Mesangial cell (primary cell): ENCODE results near the gene MBD3L2B. TPM values are rescaled to one million over a fixed set of nuclear protein-coding genes. Genes with fewer than 3 reads are reported as not detected.

ENCODE experiments used
- total RNA-seq: library from RNA; depleted of rRNA; stranded (reverse); fragments of >200 nt; gene quantifications from 2 replicates; pipeline ENCODE4 v1.2.3, GENCODE V29; 2015

MBD3L2B gene
- total RNA-seq = not detected in 2 replicates

DNA sequence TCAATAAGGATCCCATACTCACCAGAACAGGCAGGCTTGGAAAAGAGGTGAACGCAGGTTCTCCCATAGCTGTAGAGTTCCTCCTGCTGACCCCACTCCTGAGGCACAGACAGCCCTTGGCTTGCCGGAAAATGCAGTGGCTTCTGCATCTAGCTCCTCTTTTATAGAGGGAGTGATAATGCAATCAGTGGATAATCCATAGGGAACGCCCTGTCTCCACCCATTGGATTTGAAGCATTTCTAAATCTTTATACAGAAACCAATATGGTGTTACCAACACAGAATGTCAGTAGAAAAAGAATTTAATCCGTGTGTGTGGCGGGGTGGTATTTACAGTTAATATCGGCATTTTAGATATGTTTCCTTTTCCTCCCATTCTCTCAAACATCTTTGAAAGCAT is at the start of gene MBD3L2B:
MBD3L2B (minus strand) TSS at position 101 of the 400 bp plus-strand sequence; CDS start at position 67, 34 bp downstream.

DNA sequence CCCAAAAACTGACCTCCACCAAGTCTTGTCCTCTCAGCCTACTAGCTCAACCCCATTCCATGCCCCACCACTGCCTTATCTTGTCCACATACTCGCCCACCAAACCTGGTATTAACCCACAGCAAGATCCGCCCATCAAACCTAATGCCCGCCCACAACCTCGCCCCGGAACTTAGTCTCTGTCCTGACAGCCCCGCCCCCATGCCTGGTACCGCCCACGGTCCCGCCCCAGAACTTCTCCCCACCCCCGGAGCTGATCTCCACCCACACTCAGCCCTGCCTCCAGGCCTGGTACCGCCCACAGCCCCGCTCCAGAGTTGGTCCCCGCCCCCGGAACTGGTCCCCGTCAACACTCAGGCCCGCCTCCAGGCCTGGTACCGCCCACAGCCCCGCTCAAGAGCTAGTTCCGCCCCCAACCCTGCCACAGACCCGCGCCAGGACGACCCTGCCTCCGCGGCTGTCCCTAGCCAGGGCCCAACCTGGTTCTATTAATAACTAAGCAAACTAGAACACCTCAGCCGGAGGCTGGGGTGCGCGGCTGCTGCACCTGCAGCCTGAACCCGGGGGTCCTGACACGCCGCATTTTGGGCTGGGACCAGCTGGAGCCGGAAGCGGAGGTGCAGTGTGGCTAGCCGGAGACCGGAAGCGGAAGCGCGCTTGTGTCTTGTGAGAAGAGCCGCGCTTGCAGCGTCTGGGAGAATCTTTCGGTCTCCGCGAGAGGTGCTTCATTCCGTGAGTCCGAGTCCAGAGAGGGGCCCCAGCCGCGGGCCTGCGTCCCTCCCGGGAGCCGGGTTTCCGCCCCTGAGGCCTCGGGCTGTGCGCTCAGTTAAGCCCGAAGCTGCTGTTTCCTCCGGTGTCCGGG is 48.0 kb upstream of the MBD3L2B start, which contains the start of gene ZNF557:
ZNF557 (plus strand) TSS at position 662 of the 862 bp plus-strand sequence. CDS start 5,372 bp downstream, outside the sequence.

DNA sequence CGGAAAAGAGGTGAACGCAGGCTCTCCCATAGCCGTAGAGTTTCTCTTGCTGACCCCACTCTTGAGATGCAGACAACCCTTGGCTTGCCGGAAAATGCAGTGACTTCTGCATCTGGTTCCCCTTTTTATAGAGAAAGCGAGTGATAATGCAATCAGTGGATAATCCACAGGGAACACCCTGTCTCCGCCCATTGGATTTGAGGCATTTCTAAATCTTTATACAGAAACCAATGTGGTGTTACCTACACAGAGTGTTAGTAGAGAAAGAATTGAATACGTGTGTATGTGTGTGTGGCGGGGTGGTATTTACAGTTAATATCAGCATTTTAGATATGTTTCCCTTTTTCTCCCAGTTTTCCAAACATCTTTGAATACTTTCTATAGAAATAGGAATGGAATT is 37.3 kb upstream of the MBD3L2B start, which contains the start of gene MBD3L3:
MBD3L3 (minus strand) TSS at position 101 of the 400 bp plus-strand sequence; CDS start at position 30, 71 bp downstream.

DNA sequence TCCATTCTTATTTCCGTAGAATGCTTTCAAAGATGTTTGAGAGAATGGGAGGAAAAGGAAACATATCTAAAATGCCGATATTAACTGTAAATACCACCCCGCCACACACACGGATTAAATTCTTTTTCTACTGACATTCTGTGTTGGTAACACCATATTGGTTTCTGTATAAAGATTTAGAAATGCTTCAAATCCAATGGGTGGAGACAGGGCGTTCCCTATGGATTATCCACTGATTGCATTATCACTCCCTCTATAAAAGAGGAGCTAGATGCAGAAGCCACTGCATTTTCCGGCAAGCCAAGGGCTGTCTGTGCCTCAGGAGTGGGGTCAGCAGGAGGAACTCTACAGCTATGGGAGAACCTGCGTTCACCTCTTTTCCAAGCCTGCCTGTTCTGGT is 27.8 kb upstream of the MBD3L2B start, which contains the start of gene MBD3L2:
MBD3L2 (plus strand) TSS at position 301 of the 400 bp plus-strand sequence; CDS start at position 354, 53 bp downstream.

DNA sequence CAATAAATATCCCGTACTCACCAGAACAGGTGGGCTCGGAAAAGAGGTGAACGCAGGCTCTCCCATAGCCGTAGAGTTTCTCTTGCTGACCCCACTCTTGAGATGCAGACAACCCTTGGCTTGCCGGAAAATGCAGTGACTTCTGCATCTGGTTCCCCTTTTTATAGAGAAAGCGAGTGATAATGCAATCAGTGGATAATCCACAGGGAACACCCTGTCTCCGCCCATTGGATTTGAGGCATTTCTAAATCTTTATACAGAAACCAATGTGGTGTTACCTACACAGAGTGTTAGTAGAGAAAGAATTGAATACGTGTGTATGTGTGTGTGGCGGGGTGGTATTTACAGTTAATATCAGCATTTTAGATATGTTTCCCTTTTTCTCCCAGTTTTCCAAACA is 18.8 kb upstream of the MBD3L2B start, which contains the start of gene MBD3L4:
MBD3L4 (minus strand) TSS at position 101 of the 400 bp plus-strand sequence; CDS start at position 66, 35 bp downstream.

DNA sequence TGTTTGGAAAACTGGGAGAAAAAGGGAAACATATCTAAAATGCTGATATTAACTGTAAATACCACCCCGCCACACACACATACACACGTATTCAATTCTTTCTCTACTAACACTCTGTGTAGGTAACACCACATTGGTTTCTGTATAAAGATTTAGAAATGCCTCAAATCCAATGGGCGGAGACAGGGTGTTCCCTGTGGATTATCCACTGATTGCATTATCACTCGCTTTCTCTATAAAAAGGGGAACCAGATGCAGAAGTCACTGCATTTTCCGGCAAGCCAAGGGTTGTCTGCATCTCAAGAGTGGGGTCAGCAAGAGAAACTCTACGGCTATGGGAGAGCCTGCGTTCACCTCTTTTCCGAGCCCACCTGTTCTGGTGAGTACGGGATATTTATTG is 9.0 kb upstream of the MBD3L2B start, which contains the start of gene MBD3L5:
MBD3L5 (plus strand) TSS at position 301 of the 400 bp plus-strand sequence; CDS start at position 335, 34 bp downstream.

Other genes with a start within 250 kb of the MBD3L2B start
- 0.13 TPM in 1 of 2 replicates, not detected in the other for gene VAV1, start 248.7 kb downstream of the MBD3L2B start, total RNA-seq
- gene ADGRE1, start 133.9 kb downstream of the MBD3L2B start, total RNA-seq = not detected in 2 replicates
- not detected in 2 replicates for gene MBD3L5, start 9.1 kb upstream of the MBD3L2B start, total RNA-seq
- gene MBD3L4, start 18.7 kb upstream of the MBD3L2B start, total RNA-seq = not detected in 2 replicates
- gene MBD3L2, start 27.9 kb upstream of the MBD3L2B start, total RNA-seq = not detected in 2 replicates
- not detected in 2 replicates for gene MBD3L3, start 37.2 kb upstream of the MBD3L2B start, total RNA-seq
- 4.9 and 6.3 TPM in 2 replicates for gene ZNF557, start 48.3 kb upstream of the MBD3L2B start, total RNA-seq